Stimulated activated CD4-positive, alpha-beta T cell treated with anti-CD3 and anti-CD28 coated beads, Interleukin-1b, Interleukin-23, amount 100 ng/mL, for 4 hours (primary cell): ENCODE data around the gene SCARB1.

Experiments
- DNase-seq, 2 donors: peaks; one replicate each; pipeline ENCODE4 v3.0.0-alpha.2; 2020; ENCODE audit warnings: low read depth in 2 of 2

SCARB1 gene

DNA sequence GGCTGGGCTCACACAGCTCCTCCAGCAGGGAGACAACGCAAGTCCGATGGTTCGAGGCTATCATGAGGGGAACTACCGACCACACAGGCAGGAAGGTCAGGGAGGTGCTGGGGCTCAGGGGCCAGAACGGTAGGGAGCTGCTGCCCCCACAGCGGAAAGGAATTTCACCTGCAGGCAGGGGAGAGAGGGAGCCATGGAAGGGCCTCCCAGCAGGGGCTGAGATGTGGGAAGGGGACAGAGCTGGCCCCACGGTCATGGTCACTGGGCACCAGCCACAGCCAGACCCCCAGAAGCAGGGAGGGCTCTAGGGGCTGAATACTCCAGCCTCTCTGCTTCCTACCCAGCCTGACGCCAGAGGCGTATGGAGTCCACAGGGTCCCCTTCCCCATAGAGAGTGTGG is 103.1 kb downstream of the SCARB1 start:
- DNase-seq, result no peak

DNA sequence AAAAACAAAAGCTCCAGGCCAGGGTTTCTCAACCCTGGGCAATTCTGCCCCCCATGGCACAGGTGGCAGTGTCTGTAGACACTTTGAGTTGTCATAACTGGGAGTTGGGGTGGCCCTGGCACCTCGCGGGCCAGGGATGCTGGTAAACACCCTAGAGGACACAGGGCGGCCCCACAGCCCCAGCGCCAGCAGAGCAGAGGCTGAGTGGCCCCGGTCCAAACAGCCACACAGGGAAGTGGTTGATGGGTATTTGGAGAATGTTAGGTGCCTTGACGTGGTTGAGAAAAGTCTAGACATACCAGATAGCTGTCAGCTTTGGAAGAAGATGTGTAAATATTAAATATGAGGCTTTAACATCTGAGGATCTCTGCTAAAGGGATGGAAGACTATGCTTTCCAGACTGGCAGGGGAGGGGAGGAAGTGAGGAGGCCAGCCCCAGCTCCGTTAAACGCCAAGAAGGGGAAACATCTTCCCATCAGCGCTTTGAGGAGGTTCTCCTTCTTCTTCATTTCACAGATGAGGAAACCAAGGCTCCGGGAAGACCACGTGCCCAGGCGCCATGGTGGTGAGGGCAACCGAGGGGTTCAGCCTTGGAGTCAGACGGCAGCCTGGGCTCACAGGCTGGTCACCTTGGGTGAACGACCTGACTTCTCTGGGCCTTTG is 103.7 kb downstream of the SCARB1 start:
- DNase-seq, result no peak

DNA sequence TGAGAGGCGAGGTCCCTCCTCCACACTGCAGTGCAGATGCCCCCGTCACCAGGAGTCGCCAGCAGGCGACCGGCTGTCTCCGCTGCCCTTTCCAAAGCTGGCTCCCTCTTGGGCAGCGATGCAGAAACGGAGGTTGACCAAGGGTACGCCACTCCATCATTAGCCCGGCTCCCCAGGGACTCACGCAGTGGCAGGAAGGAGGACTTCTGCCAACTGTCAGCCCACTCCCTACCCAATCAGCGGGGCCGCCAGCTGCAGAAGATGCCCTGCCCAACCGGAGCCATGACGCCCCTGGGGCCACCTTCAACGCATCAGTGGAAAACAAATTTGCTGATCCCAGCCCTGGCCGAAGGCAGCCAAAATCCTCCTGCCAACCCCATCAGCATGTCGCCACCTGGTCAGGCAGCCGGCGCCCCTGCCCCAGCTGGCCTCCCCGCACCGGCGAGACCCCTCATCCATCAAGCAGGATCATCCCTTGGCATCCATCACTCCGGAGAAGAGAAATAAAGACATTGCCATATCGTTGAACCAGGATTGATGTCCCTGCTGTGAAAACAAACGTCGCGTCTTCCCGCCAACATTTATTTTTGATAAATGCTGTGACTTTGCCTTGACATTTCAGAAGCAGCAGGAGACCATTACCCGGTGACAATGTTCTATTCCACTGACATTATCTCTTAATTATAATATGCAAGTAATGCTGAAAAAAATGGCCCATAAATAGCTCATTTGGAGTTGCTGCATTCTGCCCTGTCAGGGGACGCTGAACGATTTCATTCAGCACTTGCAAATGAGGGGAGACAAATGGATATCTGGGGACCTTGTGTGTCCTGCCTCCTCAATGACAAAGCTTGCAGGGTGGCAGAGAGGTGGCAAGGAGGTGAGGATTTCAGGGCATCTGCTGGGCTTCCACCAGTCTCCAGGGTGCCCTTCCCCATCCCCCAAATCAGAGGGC is 105.1 kb downstream of the SCARB1 start:
- no peak for DNase-seq

DNA sequence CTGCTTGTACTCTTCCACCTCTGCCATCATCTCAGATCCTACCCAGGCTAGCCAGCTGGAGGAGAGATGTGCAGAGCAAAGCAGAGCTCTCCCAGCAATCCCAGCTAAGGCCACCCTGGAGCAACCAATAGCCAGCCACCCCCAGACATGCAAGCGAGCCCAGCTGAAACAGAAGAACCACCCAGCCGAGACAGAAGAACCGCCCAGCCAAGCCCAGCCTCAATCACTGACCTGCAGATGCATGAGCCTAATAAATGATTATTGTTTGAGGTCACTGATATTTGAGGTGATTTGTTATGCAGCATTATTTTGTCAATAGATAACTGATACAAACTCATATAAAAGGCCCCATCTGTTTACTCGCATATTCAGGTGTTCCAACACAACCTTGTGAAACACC is 106.3 kb downstream of the SCARB1 start:
- DNase-seq, result no peak

DNA sequence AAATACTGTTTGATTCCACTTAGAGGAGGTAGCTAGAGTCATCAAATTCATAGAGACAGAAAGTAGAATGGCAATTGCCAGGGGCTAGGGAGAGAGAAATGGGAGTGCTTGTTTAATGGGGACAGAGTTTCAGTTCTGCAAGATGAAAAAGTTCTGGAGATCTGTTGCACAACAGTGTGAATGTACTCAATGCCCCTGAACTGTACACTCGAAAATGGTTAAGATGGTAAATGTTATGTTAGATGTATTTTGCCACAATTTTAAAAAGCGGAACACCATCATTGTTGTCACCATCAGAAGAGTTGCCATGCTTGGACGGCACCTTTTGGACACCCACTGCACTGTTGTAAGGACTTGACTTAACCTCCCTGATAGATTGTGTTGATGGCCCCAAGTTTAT is 106.9 kb downstream of the SCARB1 start:
- no peak for DNase-seq

DNA sequence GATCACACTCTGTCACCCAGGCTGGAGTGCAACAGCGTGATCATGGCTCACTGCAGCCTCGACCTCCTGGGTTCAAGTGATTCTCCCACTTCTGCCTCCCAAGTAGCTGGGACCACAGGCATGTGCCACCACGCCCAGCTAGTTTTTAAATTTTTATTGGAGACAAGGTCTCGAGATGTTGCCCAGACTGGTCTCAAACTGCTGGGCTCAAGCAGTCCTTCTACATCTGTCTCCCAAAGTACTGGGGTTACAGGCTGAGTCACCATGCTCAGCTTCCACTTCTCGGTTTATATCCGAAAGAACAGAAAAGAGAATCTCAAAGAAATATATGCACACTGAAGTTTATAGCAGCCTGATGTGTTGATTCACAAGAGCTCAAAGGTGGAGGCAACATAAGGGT is 107.5 kb downstream of the SCARB1 start:
- DNase-seq, result no peak

DNA sequence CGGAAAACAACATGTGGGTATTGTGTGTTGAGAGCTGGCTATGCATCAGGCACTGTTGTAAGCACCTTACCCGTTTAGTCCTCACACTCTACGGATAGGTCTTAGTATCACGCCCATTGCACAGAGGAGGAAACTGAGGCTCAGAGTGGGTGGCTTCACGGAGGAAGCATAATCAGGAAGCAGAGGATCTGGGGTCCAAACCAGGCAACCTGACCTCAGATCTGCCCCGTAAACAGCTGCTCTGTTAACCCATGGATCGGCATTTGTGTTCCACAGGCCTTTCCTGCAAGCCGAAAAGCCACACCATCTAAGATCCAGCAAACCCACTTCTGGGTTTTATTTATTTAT is 107.9 kb downstream of the SCARB1 start:
- DNase-seq, result no peak

DNA sequence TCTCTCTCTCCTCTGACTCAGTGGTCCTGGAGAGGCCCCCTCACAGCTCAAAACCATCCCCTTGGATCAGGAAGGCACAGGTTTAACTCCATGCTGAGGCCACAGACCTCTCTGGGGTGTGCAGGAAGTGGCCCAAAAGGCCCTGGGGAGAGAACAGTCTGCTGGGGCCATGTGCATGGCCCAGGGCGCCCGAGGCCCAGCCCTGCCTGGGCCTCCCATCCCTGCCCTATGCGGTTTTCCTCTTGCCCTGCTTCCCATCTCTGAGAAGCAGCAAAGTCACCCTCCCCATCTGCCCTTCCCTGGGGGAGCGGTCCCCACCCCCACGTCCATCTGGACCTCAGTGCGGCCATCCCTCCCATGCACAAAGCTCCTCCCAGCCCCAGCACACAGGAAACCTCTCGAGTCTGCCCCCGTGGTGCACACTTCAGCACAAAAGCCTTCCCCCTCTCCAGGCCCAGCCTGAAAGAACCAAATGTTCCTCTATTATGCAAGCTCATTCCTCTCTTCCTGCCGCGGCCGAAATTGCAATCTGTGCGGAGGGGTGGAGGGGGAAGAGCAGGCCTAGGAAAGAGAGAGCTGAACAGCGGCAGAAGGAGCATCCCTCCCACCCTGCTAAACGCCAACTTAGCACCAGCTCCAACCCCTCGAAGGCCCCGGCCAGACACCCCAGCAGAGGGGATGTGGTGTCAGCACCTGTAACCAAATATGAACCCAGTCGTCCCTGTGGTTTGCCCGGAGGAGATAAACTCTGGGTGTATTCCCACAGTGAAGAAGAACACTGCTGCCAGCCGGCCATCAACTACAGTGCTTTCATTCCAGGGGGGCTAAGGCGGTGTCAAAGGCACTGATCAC is 108.5 kb downstream of the SCARB1 start:
- DNase-seq, result no peak

DNA sequence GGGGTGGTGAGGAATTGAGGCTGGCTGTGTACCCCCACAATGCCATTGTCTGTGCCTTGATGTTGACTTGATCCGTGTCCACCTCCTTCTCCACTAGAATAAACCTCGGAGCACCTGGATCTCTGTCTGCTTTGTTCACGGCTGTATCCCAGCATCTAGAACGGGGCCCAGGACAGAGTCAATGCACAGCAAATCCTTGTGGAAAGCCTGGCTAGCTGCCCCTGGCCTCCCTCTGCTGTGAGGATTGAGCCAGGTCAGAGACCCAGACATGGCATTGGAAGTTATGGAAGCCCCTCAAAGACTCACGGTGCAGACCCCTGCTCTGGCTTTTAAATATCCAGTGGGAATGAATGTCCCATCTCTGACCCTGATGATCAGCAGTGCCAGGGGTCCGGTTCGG is 109.2 kb downstream of the SCARB1 start:
- no peak for DNase-seq

DNA sequence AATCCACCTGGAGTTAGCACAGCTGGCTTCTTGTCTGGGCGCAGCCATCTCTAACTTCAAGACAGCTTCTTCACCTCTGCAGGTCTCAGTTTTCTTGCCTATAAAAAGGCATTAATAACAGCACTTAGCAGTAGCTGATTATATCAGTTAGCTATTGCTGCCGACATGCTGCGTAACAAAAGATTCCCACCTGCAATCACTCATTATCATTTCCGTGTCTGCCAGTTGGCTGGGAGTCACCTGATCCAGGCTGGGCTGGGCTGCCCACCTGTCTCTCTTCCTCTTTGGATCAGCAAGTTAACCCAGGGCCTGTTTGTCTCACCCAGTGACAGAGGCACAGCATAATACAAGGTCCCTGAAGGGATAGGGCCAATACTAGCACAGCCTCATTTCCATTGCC is 109.7 kb downstream of the SCARB1 start:
- no peak for DNase-seq

DNA sequence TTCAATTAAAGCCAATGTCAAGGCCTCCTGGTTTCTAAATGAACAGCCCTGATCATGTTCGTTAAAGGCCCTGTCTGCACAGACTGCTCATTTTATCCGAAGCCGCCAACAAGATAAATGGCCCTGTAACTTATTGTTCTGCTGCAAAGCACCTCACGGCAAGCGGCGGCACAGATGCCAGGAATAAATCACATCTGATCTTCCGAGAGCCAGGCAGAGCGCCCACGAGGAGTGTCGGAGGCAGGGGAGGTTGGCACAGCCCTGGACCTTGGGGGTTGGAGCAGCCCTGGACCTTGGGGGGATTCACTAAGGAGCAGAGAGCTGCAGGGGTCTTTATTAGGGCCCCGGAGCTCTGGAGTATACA is 110.5 kb downstream of the SCARB1 start:
- DNase-seq, result no peak

DNA sequence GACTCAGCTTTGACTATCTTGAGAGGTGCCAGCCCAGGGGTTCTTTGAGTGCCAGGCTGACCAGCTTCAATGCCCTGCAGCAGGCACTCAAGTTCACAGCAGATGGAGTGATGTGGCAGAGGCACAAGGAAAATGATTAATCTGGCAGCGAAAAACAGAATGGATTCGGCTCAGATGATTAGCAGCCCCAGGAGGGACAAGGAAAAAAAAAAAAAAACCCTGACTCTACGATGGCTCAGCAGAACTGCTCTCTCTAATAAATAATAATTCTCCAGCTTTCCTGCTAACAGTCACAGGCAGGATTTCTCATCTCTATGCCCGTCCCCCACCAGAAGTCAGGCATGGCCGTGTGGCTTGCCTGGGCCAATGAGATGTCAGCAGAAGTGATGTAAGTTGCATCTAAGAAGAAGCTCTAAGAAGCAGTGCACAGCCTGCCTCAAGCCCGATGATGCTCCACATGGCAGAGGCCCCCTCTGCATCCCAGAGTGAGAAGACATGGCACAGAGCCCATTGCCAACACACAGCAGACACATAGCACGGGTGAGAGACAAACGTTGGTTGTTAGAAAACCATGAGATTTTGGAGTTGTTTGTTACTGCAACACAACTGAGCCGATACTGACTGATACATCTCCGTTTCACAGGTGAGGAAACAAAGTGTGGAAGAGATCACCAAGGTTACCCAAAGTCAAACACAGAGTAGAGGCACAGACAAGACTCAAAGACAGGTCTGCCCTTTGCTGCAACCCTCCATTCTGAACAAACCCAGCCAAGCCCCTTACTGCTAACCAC is 111.0 kb downstream of the SCARB1 start:
- no peak for DNase-seq

DNA sequence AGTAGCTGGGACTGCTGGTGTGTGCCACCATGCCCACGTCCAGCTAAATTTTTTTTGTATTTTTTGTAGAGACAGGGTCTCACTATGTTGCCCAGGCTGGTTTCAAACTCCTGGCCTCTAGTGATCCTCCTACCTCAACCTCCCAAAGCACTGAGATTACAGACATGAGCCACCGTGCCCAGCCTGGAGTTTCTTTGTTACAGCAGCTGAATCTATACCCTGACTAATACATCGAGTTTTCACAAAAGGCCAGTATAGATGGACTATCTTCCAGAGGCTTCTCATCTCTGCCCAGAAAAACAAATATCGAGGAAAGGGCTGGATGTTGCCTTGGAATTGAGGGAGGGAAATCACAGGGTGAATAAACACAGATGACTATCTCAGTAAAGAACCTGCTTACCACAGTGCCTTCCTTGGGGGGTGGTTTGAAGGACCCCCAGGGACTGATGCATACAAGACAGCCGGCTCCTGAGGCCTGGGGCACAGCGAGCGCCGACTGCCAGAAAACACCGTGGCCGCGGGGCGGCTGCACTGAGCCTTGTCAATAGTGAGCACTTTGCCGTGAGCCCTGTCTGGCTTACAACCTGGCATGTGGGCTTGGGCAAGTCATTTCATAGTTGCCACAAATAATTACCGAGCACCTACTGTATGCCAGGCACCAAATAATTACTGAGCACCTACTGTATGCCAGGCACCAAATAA is 111.9 kb downstream of the SCARB1 start:
- no peak for DNase-seq

DNA sequence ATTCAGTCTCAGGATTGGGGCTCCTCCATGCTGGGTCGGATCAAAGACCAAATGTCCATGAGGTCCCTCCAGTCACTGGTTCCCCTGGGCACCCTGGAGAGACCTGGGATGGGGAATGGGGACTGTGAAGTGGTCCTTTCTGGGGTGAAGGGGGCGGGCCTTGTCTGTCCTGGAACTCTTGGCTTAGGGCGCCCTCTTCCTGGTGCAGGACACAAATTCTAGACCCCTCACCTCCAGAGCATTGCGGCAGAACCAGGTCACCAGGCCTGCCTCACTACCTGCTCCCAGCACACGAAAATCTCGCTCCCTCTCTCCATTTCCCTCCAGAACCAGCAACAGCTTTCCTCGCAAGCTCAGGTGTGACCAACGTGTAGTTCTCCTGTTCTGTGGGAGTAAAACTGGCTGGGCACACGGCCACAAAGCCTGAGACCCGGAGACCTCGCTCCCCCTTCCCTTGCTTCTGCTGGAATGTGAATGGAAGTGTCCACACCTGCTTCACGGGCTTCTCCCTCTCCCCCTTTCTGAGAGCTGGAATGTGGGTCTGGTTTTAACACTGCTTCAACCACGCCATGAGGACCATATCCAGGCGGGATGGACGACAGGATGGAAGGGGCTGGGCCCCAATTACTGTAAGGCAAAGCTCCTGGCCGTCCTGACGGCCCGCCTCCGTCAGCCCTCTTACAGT is 112.7 kb downstream of the SCARB1 start:
- no peak for DNase-seq

DNA sequence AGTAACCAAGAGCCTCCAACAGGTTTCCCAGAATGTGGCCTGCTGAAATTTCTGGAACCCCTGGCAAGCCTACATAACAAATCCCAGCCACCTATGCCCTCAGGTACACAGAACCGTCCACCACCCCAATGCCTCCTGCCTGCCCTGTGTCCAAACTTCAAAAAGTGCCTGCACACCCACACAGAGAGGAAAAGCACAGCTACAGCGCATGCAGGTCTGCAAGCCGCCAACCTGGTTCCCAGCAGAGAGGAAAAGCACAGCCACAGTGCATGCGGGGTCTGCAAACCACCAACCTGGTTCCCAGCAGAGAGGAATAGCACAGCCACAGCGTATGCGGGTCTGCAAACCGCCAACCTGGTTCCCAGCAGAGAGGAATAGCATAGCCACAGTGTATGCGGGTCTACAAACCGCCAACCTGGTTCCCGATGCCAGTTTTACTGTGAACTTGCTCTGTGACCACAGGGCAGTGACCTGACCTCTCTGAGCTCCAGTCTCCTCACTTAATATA is 113.5 kb downstream of the SCARB1 start:
- DNase-seq, result no peak

DNA sequence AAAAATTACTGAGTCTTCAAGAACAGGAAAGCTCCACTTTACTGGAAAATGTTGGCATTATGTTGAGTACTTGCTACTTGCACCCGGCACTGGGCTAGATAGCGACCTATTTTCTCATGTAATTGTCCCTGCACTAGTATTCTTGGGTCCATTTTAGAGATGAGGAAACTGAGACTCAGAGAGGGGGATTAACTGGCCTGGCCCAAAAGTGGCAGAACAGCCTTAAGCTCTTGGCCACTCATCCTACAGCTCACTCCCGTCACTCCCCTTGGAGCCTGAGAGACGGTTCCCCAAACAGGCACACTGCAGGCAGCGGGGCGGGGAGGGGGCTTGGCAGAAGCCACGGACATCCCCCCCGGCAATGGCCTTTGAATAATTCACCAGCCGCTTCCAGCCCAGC is 113.9 kb downstream of the SCARB1 start:
- DNase-seq, result no peak

DNA sequence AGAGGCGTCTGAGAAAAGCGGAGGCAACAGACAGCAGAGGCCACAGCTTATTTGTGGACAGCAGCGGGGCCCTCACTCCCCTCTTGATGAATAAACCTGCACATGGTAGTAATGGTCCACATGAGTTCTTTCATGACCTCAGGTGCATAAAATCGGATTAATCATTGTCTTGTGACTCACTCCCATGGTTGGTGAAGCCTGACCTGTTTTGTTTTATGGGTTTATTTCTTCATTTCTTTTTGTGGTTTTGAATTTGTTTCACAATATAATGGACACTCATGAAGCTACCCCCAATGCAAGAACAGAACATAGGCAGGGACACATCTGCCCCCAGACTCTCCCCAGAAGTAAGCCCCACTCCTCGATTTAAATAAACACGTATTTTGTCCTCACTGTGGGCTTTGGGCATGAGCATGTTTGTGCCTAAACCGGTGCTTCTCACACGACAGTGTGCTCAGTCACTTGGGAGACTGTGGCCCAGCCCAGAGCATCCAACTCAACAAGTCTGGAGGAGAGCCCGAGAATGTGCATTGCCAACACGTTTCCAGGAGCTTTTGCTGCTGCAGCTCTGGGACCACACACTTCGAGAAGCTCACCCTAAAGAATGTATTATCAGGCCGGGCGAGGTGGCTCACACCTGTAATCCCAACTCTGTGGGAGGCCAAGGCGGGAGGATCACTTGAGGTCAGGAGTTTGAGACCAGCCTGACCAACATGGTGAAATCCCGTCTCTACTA is 116.1 kb downstream of the SCARB1 start:
- no peak for DNase-seq

DNA sequence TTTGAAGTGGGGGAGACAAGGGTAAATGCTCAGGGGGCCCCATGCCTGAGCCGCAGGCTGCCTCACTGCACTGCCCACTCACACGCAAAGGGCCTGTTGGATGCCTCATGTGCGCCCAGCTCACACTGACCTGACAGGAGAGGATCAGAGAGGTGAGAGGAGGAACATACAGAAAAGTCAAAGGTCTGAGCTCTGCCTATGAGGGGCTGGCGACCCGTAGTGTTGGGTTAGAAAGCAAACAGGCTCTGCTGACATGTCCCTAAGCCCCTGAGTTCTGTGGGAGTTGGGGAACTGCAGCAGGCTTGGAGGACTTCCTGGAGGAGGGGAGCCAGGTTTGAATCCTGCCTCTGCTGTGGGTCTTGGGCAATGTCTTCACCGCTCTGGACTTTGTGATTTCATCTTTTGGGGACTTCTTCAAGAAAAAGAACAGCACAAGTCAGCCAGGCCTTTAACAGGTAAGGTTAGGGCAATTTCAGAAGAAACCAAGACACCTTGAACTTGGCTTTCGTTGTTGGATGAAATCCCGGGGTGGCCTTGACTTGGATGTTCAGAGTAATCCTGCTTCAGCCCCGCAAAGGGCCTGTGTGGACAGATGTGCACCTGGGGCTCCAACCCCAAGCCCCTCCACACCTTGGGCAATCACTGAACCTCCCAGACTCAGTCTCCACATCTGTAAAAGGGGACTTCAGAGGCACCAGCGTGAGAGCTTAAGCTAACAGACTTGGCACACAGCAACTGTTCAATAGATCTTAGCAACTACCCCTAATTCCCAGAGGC is 116.8 kb downstream of the SCARB1 start:
- DNase-seq, result no peak
